Panc1 (cell line): ENCODE results near the gene CDH19.

Experiments used
- SIN3A ChIP-seq: IDR thresholded peaks from 2 replicates; pipeline ENCODE4 v1.6.1; 2012; ENCODE audit warnings: low read depth, mild to moderate bottlenecking, low read length, moderate library complexity, borderline replicate concordance; ENCODE audit not compliant: insufficient read depth
- TF ChIP-seq, protein P1 (sequence below): fragments of 450-650 bp; IDR thresholded peaks from 2 replicates; pipeline ENCODE4 v1.5.1; 2017; ENCODE audit warnings: mild to moderate bottlenecking

DNA sequence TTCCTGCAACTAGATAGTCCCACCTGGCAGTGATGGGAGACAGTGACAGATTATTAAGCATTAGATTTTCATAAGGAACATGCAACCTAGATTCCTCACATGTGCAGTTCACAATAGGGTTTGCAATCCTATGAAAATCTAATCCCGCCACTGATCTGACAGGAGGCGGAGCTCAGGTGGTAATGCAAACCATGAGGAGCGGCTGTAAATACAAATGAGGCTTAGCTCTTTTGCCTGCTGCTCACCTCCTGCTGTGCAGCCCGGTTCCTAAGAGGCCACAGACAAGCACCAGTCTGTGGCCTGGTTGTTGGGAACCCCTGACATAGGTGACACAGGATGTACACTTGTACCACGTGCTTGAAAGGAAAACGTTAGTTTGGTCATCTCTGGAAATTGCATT is 41.6 kb downstream of the CDH19 start:
- TF ChIP-seq, protein P1, sequence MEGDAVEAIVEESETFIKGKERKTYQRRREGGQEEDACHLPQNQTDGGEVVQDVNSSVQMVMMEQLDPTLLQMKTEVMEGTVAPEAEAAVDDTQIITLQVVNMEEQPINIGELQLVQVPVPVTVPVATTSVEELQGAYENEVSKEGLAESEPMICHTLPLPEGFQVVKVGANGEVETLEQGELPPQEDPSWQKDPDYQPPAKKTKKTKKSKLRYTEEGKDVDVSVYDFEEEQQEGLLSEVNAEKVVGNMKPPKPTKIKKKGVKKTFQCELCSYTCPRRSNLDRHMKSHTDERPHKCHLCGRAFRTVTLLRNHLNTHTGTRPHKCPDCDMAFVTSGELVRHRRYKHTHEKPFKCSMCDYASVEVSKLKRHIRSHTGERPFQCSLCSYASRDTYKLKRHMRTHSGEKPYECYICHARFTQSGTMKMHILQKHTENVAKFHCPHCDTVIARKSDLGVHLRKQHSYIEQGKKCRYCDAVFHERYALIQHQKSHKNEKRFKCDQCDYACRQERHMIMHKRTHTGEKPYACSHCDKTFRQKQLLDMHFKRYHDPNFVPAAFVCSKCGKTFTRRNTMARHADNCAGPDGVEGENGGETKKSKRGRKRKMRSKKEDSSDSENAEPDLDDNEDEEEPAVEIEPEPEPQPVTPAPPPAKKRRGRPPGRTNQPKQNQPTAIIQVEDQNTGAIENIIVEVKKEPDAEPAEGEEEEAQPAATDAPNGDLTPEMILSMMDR = no peak
- TF ChIP-seq SIN3A = no peak
